ENCODE measurements around the gene RPL41. TPM values are rescaled to one million over a fixed set of nuclear protein-coding genes. Genes with fewer than 3 reads are reported as not detected.
A peak's percentile ranks its signal among the peaks of the same experiment; 100 is the strongest.

The RPL41 gene
- total and polyA plus RNA-seq, 11 donors = 533 to 4,466 (median 1,999) TPM

DNA sequence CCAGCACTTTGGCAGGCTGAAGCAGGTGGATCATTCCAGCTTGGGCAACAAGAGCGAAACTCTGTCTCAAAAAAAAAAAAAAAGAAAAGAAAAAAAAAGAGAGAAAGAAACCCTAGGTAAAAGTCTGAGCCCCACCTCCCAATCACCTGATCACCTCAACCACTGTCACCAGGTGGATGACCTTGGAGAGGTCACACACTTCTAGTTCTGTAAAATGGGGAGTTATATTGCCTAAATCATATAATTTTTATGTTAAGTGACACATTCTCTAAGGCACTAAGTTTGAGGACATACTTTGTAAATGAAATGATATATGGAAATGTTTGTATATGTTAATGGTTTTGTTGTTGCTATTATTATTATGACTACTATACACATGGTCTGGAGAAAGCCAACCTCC is 38.0 kb upstream of the RPL41 start:
- Histone ChIP-seq H3K27ac (no peak overlapping the region), H3K9me3 (no peaks in the 10 kb centered on the region), H3K4me1 (peaks cover 0 to 26% (median 16%) of the 10 kb centered on the region in 12 donors), H3K36me3 (no peaks in the 10 kb centered on the region), H3K4me3 (peak overlapping the region in 1 of 12 donors; percentile 55), H3K27me3 (peaks cover 0 to 17% (median 10%) of the 10 kb centered on the region in 9 donors)
- no peak for TF ChIP-seq CTCF (IDR thresholded peaks at IDR 0.05)
- WGBS, 4 donors = 96 to 100% (median 100%) methylated on average over 1 of the region's 1 CpG
- ATAC-seq = no peak
- intact Hi-C loops (cut with DNase I) = no loop called here
- DNase-seq = no peak

- ATAC-seq (peak; percentile 30 to 91 (median 88)), DNase-seq (peak; percentile 76 to 93 (median 86))
- Histone ChIP-seq H3K36me3 (no peaks in the 10 kb centered on the region), H3K27me3 (peaks cover 0 to 17% (median 10%) of the 10 kb centered on the region in 9 donors), H3K4me3 (peak overlapping the region; percentile 30 to 67 (median 53)), H3K4me1 (peaks cover 0 to 26% (median 16%) of the 10 kb centered on the region in 12 donors), H3K9me3 (no peaks in the 10 kb centered on the region), H3K27ac (peak overlapping the region in 8 of 12 donors; percentile 5 to 74 (median 32))
- intact Hi-C loops (cut with DNase I) = loop anchor here in 1 of 10 donors (1.0 kb wide), 1 partner anchor 25 kb away; the partner anchor contains the start of gene PA2G4
- WGBS, 4 donors = 1 to 3% (median 2%) methylated on average over 24 to 50 of the region's 50 CpGs
- TF ChIP-seq CTCF (IDR thresholded peaks at IDR 0.05) = peak; percentile 54 to 81 (median 68)
- no peak for TF ChIP-seq POLR2A (IDR thresholded peaks at IDR 0.05)
Observed at GRCh38 chr12:56078931-56079722, 37.3 kb upstream of the RPL41 start.

GRCh38 chr12:56079723-56080555 is 36.5 kb upstream of the RPL41 start, which contains the start of gene ERBB3:
TSS of gene ERBB3 (plus strand) at chr12:56080165. CDS start at chr12:56080301, 136 bp downstream.
- WGBS, 4 donors = 1 to 4% (median 2%) methylated on average over 31 to 59 of the region's 59 CpGs
- ATAC-seq (peak; percentile 35 to 90 (median 76)), DNase-seq (peak; percentile 41 to 75 (median 64))
- Histone ChIP-seq H3K36me3 (no peaks in the 10 kb centered on the region), H3K27ac (peak within 1 kb of the TSS in 9 of 12 donors; percentile 5 to 74 (median 24)), H3K4me1 (peaks cover 0 to 26% (median 16%) of the 10 kb centered on the region in 12 donors), H3K27me3 (peaks cover 0 to 17% (median 10%) of the 10 kb centered on the region in 9 donors), H3K9me3 (no peaks in the 10 kb centered on the region), H3K4me3 (peak within 1 kb of the TSS; percentile 30 to 67 (median 53))
- peak in 1 of 12 donors; percentile 9 for TF ChIP-seq CTCF (IDR thresholded peaks at IDR 0.05)
- TF ChIP-seq POLR2A (IDR thresholded peaks at IDR 0.05) = no peak
- intact Hi-C loops (cut with DNase I) = loop anchor here in 1 of 10 donors (1.0 kb wide), 1 partner anchor 24 kb away; the partner anchor contains the start of gene PA2G4

Data from heart left ventricle (tissue), 16 donors.